Ovary (tissue), 3 donors: ENCODE data around the gene ADK.

Experiments
- CTCF ChIP-seq, 3 donors: fragments of 450-650 bp in 2 of 3; fragments of 200-600 bp in 1 of 3; IDR thresholded peaks; one replicate each; pipeline versions ENCODE4 v1.5.1 to v1.8.0; 2016 to 2022; ENCODE audit warnings: antibody characterized with exemption in 3 of 3, mild to moderate bottlenecking in 1 of 3
- POLR2A ChIP-seq: fragments of 450-650 bp; IDR thresholded peaks from one replicate; pipeline ENCODE4 v1.6.1; 2017; ENCODE audit warnings: antibody characterized with exemption, mild to moderate bottlenecking, moderate library complexity
- donor health status: DM: no; HTN: no; CAD: no.

GRCh38 chr10:74150204-74150989 lies 624 bp upstream of the ADK start, which contains the start of gene AP3M1:
- TF ChIP-seq CTCF (IDR thresholded peaks at IDR 0.05) = no peak
- TF ChIP-seq POLR2A = peak; percentile 24
